Measurements from ENCODE around the gene MANBA.

Gene MANBA

GRCh38 chr4:102759831-102760644 is 730 bp downstream of the MANBA start:
- TF ChIP-seq FOXP2 (optimal IDR thresholded peaks at IDR 0.05; ENCODE audit: borderline replicate concordance, extremely low read depth, extremely low read length, insufficient read depth) (no peak), REST (IDR thresholded peaks at IDR 0.05; ENCODE audit: insufficient read depth in 1 of 2, low read depth in 2 of 2, low read length in 2 of 2) (no peak), POLR2AphosphoS5 (IDR thresholded peaks at IDR 0.05; ENCODE audit: low read depth, low read length) (no peak), TAF1 (IDR thresholded peaks at IDR 0.05; ENCODE audit: borderline replicate concordance, insufficient read depth, low read length) (no peak), SIN3A (IDR thresholded peaks at IDR 0.05; ENCODE audit: borderline replicate concordance, insufficient read depth, low read length) (no peak)

- TF ChIP-seq SIN3A (IDR thresholded peaks at IDR 0.05; ENCODE audit: borderline replicate concordance, insufficient read depth, low read length): no peak
- no peak for TF ChIP-seq FOXP2 (optimal IDR thresholded peaks at IDR 0.05; ENCODE audit: borderline replicate concordance, extremely low read depth, extremely low read length, insufficient read depth)
- no peak for TF ChIP-seq REST (IDR thresholded peaks at IDR 0.05; ENCODE audit: insufficient read depth in 1 of 2, low read depth in 2 of 2, low read length in 2 of 2)
- no peak for TF ChIP-seq POLR2AphosphoS5 (IDR thresholded peaks at IDR 0.05; ENCODE audit: low read depth, low read length)
Observed at GRCh38 chr4:102758241-102759160, 2.3 kb downstream of the MANBA start.

GRCh38 chr4:102757681-102758080 is 3.1 kb downstream of the MANBA start:
- TF ChIP-seq SIN3A (IDR thresholded peaks at IDR 0.05; ENCODE audit: borderline replicate concordance, insufficient read depth, low read length): no peak
- no peak for TF ChIP-seq REST (IDR thresholded peaks at IDR 0.05; ENCODE audit: insufficient read depth in 1 of 2, low read depth in 2 of 2, low read length in 2 of 2)
- TF ChIP-seq TAF1 (IDR thresholded peaks at IDR 0.05; ENCODE audit: borderline replicate concordance, insufficient read depth, low read length): no peak
- TF ChIP-seq FOXP2 (optimal IDR thresholded peaks at IDR 0.05; ENCODE audit: borderline replicate concordance, extremely low read depth, extremely low read length, insufficient read depth): no peak
- no peak for TF ChIP-seq POLR2AphosphoS5 (IDR thresholded peaks at IDR 0.05; ENCODE audit: low read depth, low read length)

- TF ChIP-seq SIN3A (IDR thresholded peaks at IDR 0.05; ENCODE audit: borderline replicate concordance, insufficient read depth, low read length) (no peak), POLR2AphosphoS5 (IDR thresholded peaks at IDR 0.05; ENCODE audit: low read depth, low read length) (no peak)
Observed at GRCh38 chr4:102754044-102754443, 6.7 kb downstream of the MANBA start.

GRCh38 chr4:102751941-102752340 is 8.8 kb downstream of the MANBA start:
- TF ChIP-seq REST (IDR thresholded peaks at IDR 0.05; ENCODE audit: insufficient read depth in 1 of 2, low read depth in 2 of 2, low read length in 2 of 2) (no peak), FOXP2 (optimal IDR thresholded peaks at IDR 0.05; ENCODE audit: borderline replicate concordance, extremely low read depth, extremely low read length, insufficient read depth) (no peak), SIN3A (IDR thresholded peaks at IDR 0.05; ENCODE audit: borderline replicate concordance, insufficient read depth, low read length) (no peak), TAF1 (IDR thresholded peaks at IDR 0.05; ENCODE audit: borderline replicate concordance, insufficient read depth, low read length) (no peak), POLR2AphosphoS5 (IDR thresholded peaks at IDR 0.05; ENCODE audit: low read depth, low read length) (no peak)

All from PFSK-1 (cell line).